ENCODE measurements around the gene ITGB1BP1. TPM values are rescaled to one million over a fixed set of nuclear protein-coding genes. Genes with fewer than 3 reads are reported as not detected.
A peak's percentile ranks its signal among the peaks of the same experiment; 100 is the strongest.

ITGB1BP1 gene
- total RNA-seq, 1 donor from 2014 or later: 41.8 TPM

- no peak for TF ChIP-seq CTCF (IDR thresholded peaks at IDR 0.05; ENCODE audit: unreplicated experiment)
- H3K36me3 Mint-ChIP-seq (ENCODE audit: insufficient read depth): peaks cover 40% of the 10 kb centered on the region
- peaks cover 8% of the 10 kb centered on the region for H3K4me1 Mint-ChIP-seq (ENCODE audit: low read depth)
- H3K27ac Mint-ChIP-seq: no peak overlapping the region
- H3K27me3 Mint-ChIP-seq: no peaks in the 10 kb centered on the region
- DNase-seq (ENCODE audit: low spot score, unreplicated experiment): no peak
- no peaks in the 10 kb centered on the region for H3K9me3 Mint-ChIP-seq (ENCODE audit: low read depth)
- no peak overlapping the region for H3K4me3 Mint-ChIP-seq (ENCODE audit: low read depth)
Observed at GRCh38 chr2:9360110-9360509, 63.2 kb downstream of the ITGB1BP1 start.

- no peak for DNase-seq (ENCODE audit: low spot score, unreplicated experiment)
- Mint-ChIP-seq H3K9me3 (ENCODE audit: low read depth) (no peaks in the 10 kb centered on the region), H3K27ac (no peak overlapping the region), H3K4me1 (ENCODE audit: low read depth) (peaks cover 8% of the 10 kb centered on the region), H3K27me3 (no peaks in the 10 kb centered on the region), H3K36me3 (ENCODE audit: insufficient read depth) (peaks cover 39% of the 10 kb centered on the region), H3K4me3 (ENCODE audit: low read depth) (no peak overlapping the region)
- TF ChIP-seq CTCF (IDR thresholded peaks at IDR 0.05; ENCODE audit: unreplicated experiment): no peak
Observed at GRCh38 chr2:9359463-9359862, 63.9 kb downstream of the ITGB1BP1 start.

GRCh38 chr2:9358846-9359245 is 64.5 kb downstream of the ITGB1BP1 start:
- no peak for DNase-seq (ENCODE audit: low spot score, unreplicated experiment)
- H3K36me3 Mint-ChIP-seq (ENCODE audit: insufficient read depth): peaks cover 38% of the 10 kb centered on the region
- TF ChIP-seq CTCF (IDR thresholded peaks at IDR 0.05; ENCODE audit: unreplicated experiment): no peak
- no peak overlapping the region for H3K4me3 Mint-ChIP-seq (ENCODE audit: low read depth)
- no peaks in the 10 kb centered on the region for H3K9me3 Mint-ChIP-seq (ENCODE audit: low read depth)
- H3K27me3 Mint-ChIP-seq: no peaks in the 10 kb centered on the region
- H3K4me1 Mint-ChIP-seq (ENCODE audit: low read depth): peaks cover 8% of the 10 kb centered on the region
- no peak overlapping the region for H3K27ac Mint-ChIP-seq

- Mint-ChIP-seq H3K36me3 (ENCODE audit: insufficient read depth) (peaks cover 34% of the 10 kb centered on the region), H3K9me3 (ENCODE audit: low read depth) (no peaks in the 10 kb centered on the region), H3K4me1 (ENCODE audit: low read depth) (peaks cover 8% of the 10 kb centered on the region), H3K4me3 (ENCODE audit: low read depth) (no peak overlapping the region), H3K27me3 (no peaks in the 10 kb centered on the region), H3K27ac (peak overlapping the region; percentile 4)
- no peak for TF ChIP-seq CTCF (IDR thresholded peaks at IDR 0.05; ENCODE audit: unreplicated experiment)
- no peak for DNase-seq (ENCODE audit: low spot score, unreplicated experiment)
Observed at GRCh38 chr2:9356261-9356660, 67.1 kb downstream of the ITGB1BP1 start.

GRCh38 chr2:9355716-9356115 is 67.6 kb downstream of the ITGB1BP1 start:
- H3K4me1 Mint-ChIP-seq (ENCODE audit: low read depth): peaks cover 8% of the 10 kb centered on the region
- no peak for DNase-seq (ENCODE audit: low spot score, unreplicated experiment)
- TF ChIP-seq CTCF (IDR thresholded peaks at IDR 0.05; ENCODE audit: unreplicated experiment): no peak
- no peak overlapping the region for H3K4me3 Mint-ChIP-seq (ENCODE audit: low read depth)
- no peaks in the 10 kb centered on the region for H3K27me3 Mint-ChIP-seq
- H3K9me3 Mint-ChIP-seq (ENCODE audit: low read depth): no peaks in the 10 kb centered on the region
- H3K27ac Mint-ChIP-seq: peak overlapping the region; percentile 4
- peaks cover 36% of the 10 kb centered on the region for H3K36me3 Mint-ChIP-seq (ENCODE audit: insufficient read depth)

Measured in progenitor cell of endocrine pancreas (in vitro differentiated cells).